GM19043 (cell line): Measurements from ENCODE around the gene GRB10.

ENCODE experiments used
- ATAC-seq: cut with Tn5 transposase; IDR thresholded peaks from one replicate; pipeline ENCODE4 v1.9.1; 2021; ENCODE audit warnings: low read depth; ENCODE audit not compliant: unreplicated experiment

GRB10 gene

DNA sequence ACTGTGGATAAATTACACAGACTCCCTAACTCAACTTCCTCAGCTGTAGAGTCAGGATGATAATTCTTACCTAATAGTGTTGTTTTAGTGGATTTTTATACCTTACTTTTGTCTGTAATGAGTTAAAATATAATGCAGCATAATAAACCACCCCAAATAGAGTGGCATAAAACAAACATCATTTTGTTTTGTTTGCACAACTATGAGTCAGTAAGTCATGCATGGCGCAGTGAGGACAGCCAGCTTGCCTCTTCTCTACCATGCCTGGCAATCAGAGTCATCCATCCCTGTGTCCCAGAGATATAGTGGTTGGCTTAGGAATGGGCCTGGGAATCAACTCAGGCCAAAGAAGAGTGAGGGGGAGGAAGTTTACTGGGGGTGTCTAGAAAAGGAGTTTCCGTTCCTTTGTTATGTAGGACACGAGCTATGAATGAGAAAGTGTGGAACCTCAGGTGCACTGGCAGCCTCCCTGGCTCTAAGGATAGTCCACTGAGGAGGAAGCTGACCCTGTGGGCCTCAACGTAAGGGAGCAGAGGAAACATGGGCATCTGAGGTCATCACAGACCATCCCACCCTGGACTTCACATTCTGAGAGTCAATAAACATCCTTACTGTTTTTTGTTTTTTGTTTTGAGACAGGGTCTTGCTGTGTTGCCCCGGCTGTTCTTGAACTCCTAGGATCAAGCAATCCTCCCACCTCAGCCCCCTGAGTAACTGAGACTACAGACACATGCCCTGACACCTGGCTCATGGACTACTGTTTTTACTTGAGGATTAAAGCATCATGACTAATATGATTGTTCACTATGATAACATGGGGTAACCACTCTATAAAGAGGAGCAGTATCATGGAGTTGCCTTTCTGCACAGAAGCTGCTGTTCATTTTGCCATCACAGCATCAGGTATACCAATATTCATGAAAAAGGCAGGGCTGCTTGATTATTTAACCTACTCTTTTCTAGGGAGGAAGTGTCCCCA is 21.0 kb upstream of the GRB10 start:
- ATAC-seq, result no peak

DNA sequence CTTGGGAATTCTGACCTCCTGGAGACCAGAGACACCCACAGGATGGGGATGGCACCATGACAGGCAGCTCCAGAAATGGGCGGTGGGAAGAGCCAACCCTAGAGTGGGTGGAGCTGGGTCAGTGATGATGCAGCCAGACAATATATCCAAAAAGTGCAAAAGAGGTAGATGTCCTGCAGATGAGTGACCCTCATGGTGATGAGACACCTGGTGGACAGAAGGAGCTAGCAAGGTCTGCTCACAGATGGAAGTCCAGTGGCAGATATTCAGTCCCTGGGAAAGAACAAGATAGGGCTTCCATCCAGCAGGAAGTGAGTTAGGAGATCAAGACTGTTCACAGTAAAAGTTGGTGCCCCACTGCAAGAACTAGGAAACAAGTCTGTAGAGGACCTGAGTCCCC is 19.2 kb upstream of the GRB10 start:
- no peak for ATAC-seq

- ATAC-seq, result no peak
These were observed 17.2 kb upstream of the GRB10 start for GRCh38 chr7:50799873-50800272.

GRCh38 chr7:50798126-50798525 is 15.4 kb upstream of the GRB10 start:
- no peak for ATAC-seq

- ATAC-seq, result no peak
These were observed 13.1 kb upstream of the GRB10 start for GRCh38 chr7:50795831-50796230.

DNA sequence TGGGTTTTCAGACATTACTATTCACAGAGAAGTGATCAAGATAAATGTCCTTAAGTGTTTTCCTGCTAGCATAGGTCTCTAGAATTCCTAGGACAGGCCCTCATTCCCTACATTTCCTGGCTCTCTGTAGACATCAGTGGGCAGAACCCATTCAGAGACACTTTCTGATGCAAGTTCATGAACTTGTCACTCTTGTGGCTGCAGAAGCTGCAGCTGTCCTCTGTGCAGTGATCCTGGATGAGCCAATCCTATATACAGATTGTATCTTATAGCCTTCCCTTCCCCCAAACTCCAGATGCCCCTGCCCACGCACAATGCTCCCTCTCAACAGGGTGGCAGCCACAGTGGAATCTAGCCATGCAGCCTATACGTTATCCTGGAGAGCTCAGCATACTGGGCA is 12.6 kb upstream of the GRB10 start:
- ATAC-seq, result no peak

GRCh38 chr7:50793947-50794570 is 11.4 kb upstream of the GRB10 start:
- no peak for ATAC-seq

GRCh38 chr7:50793120-50793946 is 10.6 kb upstream of the GRB10 start:
- no peak for ATAC-seq

DNA sequence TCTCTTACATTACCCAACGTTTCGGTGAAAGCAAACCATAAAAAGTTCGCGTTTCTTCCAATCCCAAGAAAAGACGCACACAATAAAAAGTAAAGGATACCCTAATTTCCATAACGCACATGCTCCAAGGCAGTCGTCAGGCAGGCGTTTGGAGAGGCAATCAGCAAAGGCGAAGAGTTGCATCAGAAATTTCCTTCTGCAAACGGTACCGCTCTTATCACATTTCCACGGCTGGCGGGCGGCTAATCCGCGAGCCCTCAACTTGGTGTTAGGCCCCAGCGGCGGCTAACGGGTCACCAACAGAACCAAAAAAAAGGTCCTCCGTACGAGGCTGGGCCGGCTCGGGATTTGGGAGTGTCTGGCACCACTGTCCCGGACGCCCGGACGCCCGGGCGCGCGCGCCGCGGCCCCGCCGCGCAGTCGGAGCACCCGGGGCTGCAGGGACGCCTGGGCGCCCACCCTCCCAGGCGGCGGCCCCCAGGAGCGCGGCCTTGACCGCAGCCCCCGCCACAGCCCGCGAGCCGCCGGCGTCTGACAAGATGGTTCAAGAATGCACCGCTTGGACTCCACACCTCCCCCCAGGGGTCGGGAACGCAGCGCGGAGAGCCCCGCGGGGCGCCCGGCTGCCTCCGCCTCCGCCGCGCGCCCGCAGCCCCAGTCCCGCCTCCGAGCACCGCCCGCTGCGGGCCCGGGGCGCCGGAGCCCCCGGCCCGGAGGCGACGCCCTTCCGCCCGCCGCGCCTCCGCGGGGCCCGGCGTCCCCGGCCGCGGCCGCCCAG is 9.8 kb upstream of the GRB10 start:
- no peak for ATAC-seq

DNA sequence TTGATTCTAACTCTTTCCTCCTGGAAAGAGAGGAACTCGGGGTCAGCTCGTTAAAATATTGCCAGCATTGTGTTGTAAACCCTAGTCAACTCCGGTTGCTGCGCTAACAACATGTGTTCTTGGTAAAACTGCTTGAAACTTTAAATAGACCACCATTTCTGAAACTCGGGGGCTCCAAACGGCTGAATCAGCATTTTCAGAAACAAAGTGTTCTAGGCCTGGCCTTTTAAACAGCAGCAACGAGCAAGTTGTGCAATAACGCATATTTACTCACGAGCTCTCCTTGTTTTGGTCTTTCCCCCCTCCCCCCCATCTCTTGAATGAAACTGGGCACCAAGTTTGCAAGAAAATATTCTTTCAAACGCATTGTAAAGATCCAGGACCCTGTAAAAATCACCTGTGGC is 9.2 kb upstream of the GRB10 start:
- no peak for ATAC-seq

GRCh38 chr7:50791363-50791937 is 8.8 kb upstream of the GRB10 start:
- ATAC-seq, result no peak

GRCh38 chr7:50790381-50790780 is 7.7 kb upstream of the GRB10 start:
- ATAC-seq, result no peak

GRCh38 chr7:50788382-50788781 is 5.7 kb upstream of the GRB10 start:
- no peak for ATAC-seq

GRCh38 chr7:50787825-50788224 is 5.1 kb upstream of the GRB10 start:
- ATAC-seq, result no peak

DNA sequence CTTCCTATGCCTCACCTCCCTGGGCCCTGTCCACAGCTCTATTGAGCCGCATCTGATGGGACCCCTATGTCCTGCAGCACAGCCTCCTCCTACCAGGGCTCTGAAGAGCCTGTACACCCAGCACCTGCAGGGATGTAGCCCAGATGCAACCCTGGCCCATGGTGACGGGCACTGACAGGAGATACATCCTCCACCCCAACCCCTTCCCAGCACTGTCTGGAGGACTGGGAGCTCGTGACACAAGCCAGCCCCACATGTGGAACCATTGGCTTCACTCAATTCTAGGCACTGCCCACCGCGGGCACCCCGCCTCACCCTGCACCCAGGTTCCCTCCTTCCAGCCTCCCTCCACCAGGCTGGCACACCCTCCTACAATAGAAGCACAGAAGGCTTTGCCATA is 2.6 kb upstream of the GRB10 start:
- no peak for ATAC-seq

- ATAC-seq, result no peak
These were observed 1.3 kb upstream of the GRB10 start for GRCh38 chr7:50783801-50784507.

GRCh38 chr7:50783303-50783702 is 607 bp upstream of the GRB10 start:
- no peak for ATAC-seq

GRCh38 chr7:50781381-50782293 is 1.1 kb downstream of the GRB10 start:
- ATAC-seq, result no peak
